ENCODE measurements around the gene CCNC.

The CCNC gene

GRCh38 chr6:99568103-99568933, at the start of gene CCNC:
TSS of gene CCNC (minus strand) at chr6:99568660. CDS start at chr6:99568527, 133 bp downstream.
- in situ Hi-C loops (cut with HindIII; ENCODE audit: low sequenced_read_pairs): no loop called here

DNA sequence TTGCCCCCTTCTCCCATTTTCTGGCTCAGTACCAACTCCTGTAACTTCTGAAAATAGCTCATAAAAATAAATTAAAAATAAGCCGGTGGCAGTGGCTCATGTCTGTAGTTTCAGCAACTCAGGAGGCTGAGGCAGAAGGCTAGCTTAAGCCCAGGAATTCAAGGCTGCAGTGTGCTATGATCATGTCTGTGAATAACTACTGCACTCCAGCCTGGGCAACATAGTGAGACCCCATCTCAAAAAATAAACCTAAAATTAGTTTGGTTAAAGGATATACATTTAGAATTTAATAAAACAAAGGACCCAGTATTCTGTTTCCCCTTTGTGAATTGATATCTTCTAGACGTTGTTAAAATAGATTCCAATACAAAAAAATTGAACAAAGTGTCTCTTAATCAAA, 48.7 kb upstream of the CCNC start:
- in situ Hi-C loops (cut with HindIII; ENCODE audit: low sequenced_read_pairs): loop anchor here (25.0 kb wide), 1 partner anchor 845 kb away; the partner anchor contains the start of gene SIM1

GRCh38 chr6:99614430-99615186, 46.1 kb upstream of the CCNC start:
- in situ Hi-C loops (cut with HindIII; ENCODE audit: low sequenced_read_pairs): loop anchor here (5.0 to 25.0 kb wide), 2 partner anchors 102 to 848 kb away; partner anchors contain the start of gene SIM1

DNA sequence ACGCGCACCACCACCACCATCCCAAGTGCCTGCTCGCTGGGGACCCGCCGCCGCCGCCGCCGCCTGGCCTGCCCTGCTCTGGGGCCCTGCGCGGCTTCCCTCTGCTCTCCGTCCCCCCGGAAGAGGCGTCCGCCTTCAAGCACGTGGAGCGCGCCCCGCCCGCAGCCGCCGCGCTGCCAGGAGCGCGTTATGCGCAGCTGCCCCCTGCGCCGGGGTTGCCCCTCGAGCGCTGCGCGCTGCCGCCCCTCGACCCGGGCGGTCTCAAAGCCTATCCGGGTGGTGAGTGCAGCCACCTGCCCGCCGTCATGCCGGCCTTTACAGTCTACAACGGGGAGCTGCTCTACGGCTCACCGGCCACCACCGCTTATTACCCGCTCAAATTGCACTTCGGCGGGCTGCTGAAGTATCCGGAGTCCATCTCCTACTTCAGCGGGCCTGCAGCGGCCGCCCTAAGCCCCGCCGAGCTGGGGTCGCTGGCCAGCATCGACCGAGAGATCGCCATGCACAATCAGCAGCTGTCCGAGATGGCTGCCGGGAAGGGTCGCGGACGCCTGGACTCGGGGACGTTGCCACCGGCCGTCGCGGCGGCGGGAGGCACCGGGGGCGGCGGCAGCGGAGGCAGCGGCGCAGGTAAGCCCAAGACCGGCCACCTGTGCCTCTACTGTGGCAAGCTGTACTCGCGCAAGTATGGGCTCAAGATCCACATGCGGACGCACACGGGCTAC, 45.4 kb upstream of the CCNC start:
- in situ Hi-C loops (cut with HindIII; ENCODE audit: low sequenced_read_pairs): loop anchor here (5.0 to 25.0 kb wide), 2 partner anchors 102 to 848 kb away; partner anchors contain the start of gene SIM1

- in situ Hi-C loops (cut with HindIII; ENCODE audit: low sequenced_read_pairs): loop anchor here (5.0 to 25.0 kb wide), 2 partner anchors 101 to 849 kb away; partner anchors contain the start of gene SIM1
These were observed 44.9 kb upstream of the CCNC start for GRCh38 chr6:99613409-99613704.

- in situ Hi-C loops (cut with HindIII; ENCODE audit: low sequenced_read_pairs): loop anchor here (5.0 to 25.0 kb wide), 2 partner anchors 100 to 850 kb away; partner anchors contain the start of gene SIM1
These were observed 44.3 kb upstream of the CCNC start for GRCh38 chr6:99612551-99613408.

- in situ Hi-C loops (cut with HindIII; ENCODE audit: low sequenced_read_pairs): loop anchor here (5.0 to 25.0 kb wide), 2 partner anchors 99 to 851 kb away; partner anchors contain the start of gene SIM1
These were observed 42.7 kb upstream of the CCNC start for GRCh38 chr6:99611148-99611547.

- in situ Hi-C loops (cut with HindIII; ENCODE audit: low sequenced_read_pairs): loop anchor here (5.0 to 25.0 kb wide), 2 partner anchors 98 to 852 kb away; partner anchors contain the start of gene SIM1
These were observed 41.5 kb upstream of the CCNC start for GRCh38 chr6:99609905-99610489.

DNA sequence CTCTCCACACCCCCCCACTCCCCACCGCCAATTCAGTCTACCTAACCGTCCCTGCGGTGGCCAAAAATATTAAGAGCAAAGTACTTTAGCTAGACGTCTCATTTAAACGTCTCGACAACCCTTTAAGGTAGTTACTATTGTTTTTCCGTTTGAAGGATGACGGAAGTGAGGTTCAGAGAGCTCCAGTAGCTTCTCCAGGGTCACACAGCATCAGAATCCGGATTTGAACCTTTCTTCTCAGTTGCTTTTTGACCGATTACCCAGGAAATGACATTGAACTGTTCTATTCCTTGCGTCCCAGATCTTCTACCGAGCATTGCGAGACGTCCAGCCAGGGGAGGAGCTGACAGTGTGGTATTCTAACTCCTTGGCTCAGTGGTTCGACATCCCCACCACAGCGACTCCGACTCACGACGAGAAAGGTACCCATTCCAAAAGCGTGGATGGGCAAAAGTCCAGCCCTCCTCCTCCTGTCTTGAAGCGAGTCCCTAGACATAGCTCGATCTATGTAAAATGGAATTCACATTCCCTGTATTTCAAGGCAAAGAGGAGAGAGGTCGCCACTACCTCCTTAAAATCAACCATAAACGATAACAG, 40.5 kb upstream of the CCNC start:
- in situ Hi-C loops (cut with HindIII; ENCODE audit: low sequenced_read_pairs): loop anchor here (25.0 kb wide), 1 partner anchor 853 kb away; the partner anchor contains the start of gene SIM1

- in situ Hi-C loops (cut with HindIII; ENCODE audit: low sequenced_read_pairs): loop anchor here (25.0 kb wide), 1 partner anchor 854 kb away; the partner anchor contains the start of gene SIM1
These were observed 39.8 kb upstream of the CCNC start for GRCh38 chr6:99608059-99608885.

DNA sequence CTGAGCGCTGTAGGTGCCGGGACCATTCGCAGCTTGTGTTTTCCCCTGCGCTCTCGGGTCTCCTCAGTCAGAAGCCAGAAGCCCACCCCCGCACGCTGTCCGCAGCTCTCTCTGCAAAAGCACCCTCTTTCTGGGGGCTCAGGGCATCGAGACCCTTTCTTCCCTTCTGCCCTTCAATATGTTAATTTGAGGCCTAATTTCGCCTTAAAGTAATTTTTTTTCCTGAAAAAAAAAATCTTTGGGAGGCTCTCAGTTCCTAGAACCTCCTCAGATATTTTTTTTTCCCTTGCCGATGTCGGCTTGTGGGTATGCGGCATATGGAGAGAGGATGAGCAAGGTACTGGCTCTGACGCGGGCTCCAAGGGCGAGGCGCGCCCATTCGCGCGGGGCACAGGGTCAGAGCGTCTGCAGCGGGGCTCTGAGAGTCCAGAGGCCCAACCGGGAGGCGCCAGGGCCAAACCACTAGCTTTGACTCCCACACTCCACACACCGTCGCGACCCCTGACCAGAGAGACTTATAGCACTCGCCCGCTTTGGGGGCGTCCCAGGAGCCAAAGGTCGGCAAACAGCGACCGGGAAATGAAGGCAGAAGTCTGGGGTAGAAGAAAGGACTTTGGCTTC, 39.1 kb upstream of the CCNC start:
- in situ Hi-C loops (cut with HindIII; ENCODE audit: low sequenced_read_pairs): loop anchor here (25.0 kb wide), 1 partner anchor 855 kb away; the partner anchor contains the start of gene SIM1

GRCh38 chr6:99606656-99607415, 38.4 kb upstream of the CCNC start, which contains the start of gene PRDM13:
TSS of gene PRDM13 (plus strand) at chr6:99606833. CDS start at chr6:99607035, 202 bp downstream.
- in situ Hi-C loops (cut with HindIII; ENCODE audit: low sequenced_read_pairs): loop anchor here (25.0 kb wide), 1 partner anchor 855 kb away; the partner anchor contains the start of gene SIM1

GRCh38 chr6:99605911-99606655, 37.6 kb upstream of the CCNC start:
- in situ Hi-C loops (cut with HindIII; ENCODE audit: low sequenced_read_pairs): loop anchor here (25.0 kb wide), 1 partner anchor 856 kb away; the partner anchor contains the start of gene SIM1

DNA sequence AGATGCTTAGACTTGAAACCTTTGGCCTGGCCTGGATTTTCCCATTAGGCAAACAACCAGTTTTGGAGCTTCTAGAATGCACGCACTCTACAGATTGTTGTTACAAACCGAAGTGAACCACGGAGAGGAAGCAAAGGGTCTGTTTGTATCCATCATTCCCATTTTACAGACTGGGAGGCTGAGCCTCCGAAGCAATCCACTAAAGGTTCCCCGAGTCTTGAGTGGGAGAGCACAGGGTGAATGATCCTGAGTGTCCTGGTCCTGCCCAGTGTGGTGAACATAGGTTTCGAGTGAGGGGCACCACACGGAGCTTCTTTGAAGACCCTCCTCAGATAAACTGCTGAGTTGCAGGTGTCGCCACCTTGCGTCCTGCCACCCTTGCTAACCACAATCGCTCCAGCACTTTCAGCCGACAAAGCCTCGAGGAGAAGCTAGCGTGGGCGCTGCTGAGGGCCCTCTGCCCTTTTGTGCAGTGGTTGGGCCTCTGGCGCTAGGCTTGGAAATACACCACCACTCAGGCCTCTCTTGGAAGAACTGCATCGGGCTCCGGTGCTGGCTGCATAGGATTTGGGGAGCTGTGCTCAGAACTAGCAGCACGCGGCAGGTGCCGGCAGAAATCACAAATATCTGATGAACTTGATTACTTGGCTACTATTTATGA, 36.7 kb upstream of the CCNC start:
- in situ Hi-C loops (cut with HindIII; ENCODE audit: low sequenced_read_pairs): loop anchor here (25.0 kb wide), 1 partner anchor 857 kb away; the partner anchor contains the start of gene SIM1
